Cardiac fibroblast (primary cell): ENCODE results near the gene MSANTD3.

Source experiments
- DNase-seq, 2 donors: peaks; one replicate each; pipeline versions ENCODE4 v3.0.0 to v3.0.0-alpha.2; 2010; ENCODE audit warnings: low read depth in 2 of 2
- H3K4me3 ChIP-seq, 2 donors: replicated peaks in 1 of 2; 1 replicate in 1 of 2; 2 replicates in 1 of 2; pipeline ENCODE4 v1.5.1; 2011; ENCODE audit warnings: low read depth in 2 of 2, low read length in 2 of 2, mild to moderate bottlenecking in 2 of 2, moderate library complexity in 1 of 2
- TF ChIP-seq, protein P1 (sequence below): IDR thresholded peaks from one replicate; pipeline ENCODE4 v1.5.1; 2011; ENCODE audit warnings: low read depth, mild to moderate bottlenecking, low read length, inconsistent platforms

MSANTD3 gene

DNA sequence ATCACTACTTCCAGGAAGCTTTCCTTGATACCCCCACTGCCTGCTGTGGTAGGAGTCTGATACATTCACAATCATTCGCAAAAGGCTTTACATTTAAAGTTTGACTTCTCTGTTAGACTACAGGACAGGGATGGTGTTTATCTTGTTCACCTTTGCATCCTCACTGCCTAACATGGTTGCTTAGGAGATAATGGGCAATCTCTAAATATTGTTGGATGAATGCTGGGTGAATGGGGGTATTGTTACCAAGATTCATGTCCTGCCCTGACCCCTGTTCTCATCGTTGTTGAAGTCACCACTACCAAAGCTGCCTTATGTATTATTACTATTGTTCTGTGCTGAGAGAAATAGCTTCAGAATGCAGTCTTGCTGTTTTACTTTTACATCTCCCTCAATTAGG lies 38.3 kb downstream of the MSANTD3 start:
- TF ChIP-seq, protein P1, sequence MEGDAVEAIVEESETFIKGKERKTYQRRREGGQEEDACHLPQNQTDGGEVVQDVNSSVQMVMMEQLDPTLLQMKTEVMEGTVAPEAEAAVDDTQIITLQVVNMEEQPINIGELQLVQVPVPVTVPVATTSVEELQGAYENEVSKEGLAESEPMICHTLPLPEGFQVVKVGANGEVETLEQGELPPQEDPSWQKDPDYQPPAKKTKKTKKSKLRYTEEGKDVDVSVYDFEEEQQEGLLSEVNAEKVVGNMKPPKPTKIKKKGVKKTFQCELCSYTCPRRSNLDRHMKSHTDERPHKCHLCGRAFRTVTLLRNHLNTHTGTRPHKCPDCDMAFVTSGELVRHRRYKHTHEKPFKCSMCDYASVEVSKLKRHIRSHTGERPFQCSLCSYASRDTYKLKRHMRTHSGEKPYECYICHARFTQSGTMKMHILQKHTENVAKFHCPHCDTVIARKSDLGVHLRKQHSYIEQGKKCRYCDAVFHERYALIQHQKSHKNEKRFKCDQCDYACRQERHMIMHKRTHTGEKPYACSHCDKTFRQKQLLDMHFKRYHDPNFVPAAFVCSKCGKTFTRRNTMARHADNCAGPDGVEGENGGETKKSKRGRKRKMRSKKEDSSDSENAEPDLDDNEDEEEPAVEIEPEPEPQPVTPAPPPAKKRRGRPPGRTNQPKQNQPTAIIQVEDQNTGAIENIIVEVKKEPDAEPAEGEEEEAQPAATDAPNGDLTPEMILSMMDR: no peak
- H3K4me3 ChIP-seq: no peak overlapping the region
- no peak for DNase-seq

DNA sequence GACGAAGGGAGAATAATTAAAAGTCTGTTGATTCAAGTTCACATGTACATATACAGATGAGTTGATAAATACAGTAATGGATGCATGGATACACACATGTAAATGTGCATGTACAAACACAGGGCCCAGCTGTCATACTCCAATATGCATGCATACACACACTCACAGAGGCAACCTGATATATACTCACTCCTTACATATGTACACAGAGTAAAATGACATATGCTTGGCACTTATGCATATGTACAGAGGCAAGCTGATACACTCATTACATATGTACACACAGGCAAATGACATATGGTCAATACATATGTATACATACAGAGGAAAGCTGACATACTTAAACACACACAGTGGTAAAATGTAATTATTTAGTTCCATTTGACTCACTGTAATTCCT lies 38.8 kb downstream of the MSANTD3 start:
- no peak overlapping the region for H3K4me3 ChIP-seq
- no peak for DNase-seq
- TF ChIP-seq, protein P1: no peak

DNA sequence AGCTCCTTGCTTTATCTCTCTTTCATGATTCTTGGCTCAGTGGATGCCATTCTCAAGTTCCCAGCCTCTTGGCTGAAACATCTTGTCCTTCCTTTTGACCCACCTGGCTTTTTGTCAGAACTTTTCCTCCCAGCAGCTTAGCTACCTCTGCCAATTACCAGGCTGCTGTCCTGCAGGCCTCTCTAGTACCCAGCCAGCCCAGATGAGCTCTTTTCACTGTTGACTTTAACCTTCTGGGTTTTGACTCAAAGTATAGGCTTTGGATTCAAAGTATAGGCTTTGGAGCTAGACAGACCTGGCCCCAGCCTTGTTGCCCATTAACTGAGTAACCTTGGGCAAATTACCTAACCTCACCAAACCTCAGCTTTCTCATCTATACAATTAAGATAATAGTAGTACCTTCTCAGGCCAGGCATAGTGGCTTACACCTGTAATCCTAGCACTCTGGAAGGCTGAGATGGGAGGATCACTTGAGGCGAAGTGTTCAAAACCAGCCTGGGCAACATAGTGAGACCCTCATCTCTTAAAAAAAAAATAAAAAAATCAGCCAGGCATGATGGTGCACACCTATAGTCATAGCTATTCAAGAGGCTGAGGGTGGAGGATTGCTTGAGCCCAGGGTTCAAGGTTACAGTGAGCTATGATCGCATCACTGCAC lies 39.4 kb downstream of the MSANTD3 start:
- no peak overlapping the region for H3K4me3 ChIP-seq
- DNase-seq: peak in 1 of 2 donors; percentile 55
- TF ChIP-seq, protein P1: no peak

DNA sequence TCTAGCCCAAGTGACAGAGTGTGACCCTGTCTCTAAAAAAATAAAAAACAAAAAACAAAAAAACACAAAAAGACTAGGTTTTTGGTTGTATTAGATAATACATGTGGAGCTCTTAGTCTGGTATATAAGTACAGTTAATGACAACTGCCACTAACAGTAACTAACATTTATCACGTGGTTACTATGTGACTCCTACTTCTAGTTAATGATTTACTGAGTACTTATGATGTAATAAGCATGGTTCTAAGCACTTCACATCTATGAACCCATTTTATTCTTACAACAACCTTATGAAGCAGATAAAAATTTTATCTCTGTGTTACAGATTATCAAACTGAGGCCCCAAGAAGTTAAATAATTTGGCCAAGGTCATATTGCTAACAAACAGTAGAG lies 39.9 kb downstream of the MSANTD3 start:
- TF ChIP-seq, protein P1: no peak
- H3K4me3 ChIP-seq: no peak overlapping the region

DNA sequence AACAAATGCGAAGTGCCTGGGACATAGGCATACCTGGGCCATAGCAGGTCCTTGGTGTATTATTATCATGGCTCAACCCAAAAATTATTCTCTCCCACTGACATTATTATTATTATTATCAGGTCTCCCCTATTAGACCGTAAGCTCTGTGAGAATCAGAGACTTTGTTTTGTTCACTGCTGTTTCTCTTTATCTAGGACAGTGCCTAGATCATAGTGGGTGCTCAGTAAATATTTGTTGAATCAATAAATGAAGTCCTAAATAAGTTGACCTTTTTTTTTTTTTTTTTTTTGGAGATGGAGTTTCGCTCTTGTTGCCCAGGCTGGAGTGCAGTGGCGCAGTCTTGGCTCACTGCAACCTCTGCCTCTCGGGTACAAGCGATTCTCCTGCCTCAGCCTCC lies 41.1 kb downstream of the MSANTD3 start:
- no peak for DNase-seq
- TF ChIP-seq, protein P1: no peak
- no peak overlapping the region for H3K4me3 ChIP-seq

More for the DNA sequence above, 39.9 kb downstream of the MSANTD3 start:
- no peak for DNase-seq

DNA sequence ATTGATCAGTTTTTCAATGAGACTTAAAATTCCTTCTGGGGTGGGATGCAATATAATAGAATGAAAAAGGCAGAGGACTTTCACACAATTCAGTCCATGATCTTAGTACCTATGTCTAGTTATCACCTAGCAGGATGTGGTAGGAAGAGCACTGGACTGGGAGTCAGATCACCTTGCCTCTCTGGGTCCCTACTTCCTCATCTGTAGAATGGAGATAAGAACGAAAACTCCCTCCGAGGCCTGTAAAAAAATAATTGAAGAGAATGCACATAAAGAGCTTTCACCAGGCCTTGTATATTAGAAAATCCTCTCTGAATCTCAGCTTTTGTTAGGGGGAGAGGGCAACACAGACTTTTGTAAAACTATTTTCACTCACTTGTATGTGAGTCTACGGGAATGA lies 45.3 kb downstream of the MSANTD3 start:
- DNase-seq: no peak
- H3K4me3 ChIP-seq: no peak overlapping the region
- TF ChIP-seq, protein P1: no peak

DNA sequence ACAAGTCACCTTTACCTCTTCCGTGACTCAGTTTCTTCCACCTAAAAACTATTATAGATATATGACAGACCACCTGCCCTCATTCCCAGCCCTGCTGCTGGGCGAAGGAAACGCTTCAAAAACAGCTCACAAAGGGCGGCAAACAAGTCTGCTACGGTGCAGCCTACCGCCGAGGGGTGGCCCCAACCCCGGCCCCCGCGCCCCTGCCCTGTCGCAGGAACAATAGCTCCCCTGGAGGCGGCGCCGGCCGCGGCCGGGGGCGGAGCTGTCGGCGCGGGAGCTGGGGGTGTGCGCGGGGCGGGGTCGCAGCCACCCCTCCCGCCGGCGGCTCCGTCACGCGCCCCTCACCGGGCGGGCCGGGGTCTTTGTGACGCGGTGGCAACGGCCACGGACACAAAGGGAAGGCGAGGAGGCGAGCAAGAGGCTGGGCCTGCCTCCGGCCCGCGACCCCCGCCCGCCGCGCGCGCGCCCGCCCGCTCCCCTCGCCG lies 45.9 kb downstream of the MSANTD3 start, which contains the start of gene TMEFF1:
TMEFF1 (plus strand) TSS at position 362 of the 488 bp plus-strand sequence. CDS start 396 bp downstream, outside the sequence.
- peak within 1 kb of the TSS; percentile 62 for H3K4me3 ChIP-seq
- TF ChIP-seq, protein P1: no peak
- peak in 1 of 2 donors; percentile 26 for DNase-seq
